Motor neuron (in vitro differentiated cells): ENCODE results near the gene AKNAD1. TPM values are rescaled to one million over a fixed set of nuclear protein-coding genes. Genes with fewer than 3 reads are reported as not detected.

Experiments
- ATAC-seq, 8 experiments: fragments of 200-7000 bp; cut with Tn5 transposase; replicated peaks in 6 of 8; 2 replicates each; pipeline ENCODE4 v1.8.0; 2021; ENCODE audit warnings: mild to moderate bottlenecking in 8 of 8, moderate library complexity in 8 of 8
- H3K27ac ChIP-seq, 2 donors: fragments of 250-450 bp; sonication (Bioruptor Pico); 2 replicates each; pipeline ENCODE4 v1.9.0; 2021; ENCODE audit warnings: antibody characterized with exemption in 2 of 2, mild to moderate bottlenecking in 2 of 2, moderate library complexity in 1 of 2
- H3K4me1 ChIP-seq, 2 donors: fragments of 250-450 bp; sonication (Bioruptor Pico); replicated peaks in 1 of 2; 2 replicates each; pipeline ENCODE4 v1.6.1; 2021; ENCODE audit warnings: antibody characterized with exemption in 2 of 2, mild to moderate bottlenecking in 2 of 2, moderate library complexity in 1 of 2
- H3K4me3 ChIP-seq, 5 donors: fragments of 250-450 bp; sonication (Bioruptor Pico); 2 replicates each; pipeline ENCODE4 v1.9.0; 2021; ENCODE audit warnings: antibody characterized with exemption in 5 of 5, mild to moderate bottlenecking in 5 of 5, moderate library complexity in 4 of 5
- WGBS, 10 experiments: fragments of 450-650 bp; shearing (Covaris generic); methylation state at CpG; one replicate each; pipeline ENCODE4 v1.0.0; 2022; 5-methylcytosine and 5-hydroxymethylcytosine counted together
- in situ Hi-C, 9 experiments: fragments of 400-800 bp; cut with MboI; loops; one replicate each; pipeline ENCODE4 v1.15.0; 2021; ENCODE audit warnings: low sequenced_read_pairs in 9 of 9, low pct_unique_long_range_greater_than_20kb in 2 of 9; ENCODE audit not compliant: unreplicated experiment in 9 of 9
- total RNA-seq, 8 experiments: library from RNA; unstranded; fragments of 300-600 nt; gene quantifications; 2 replicates each; pipeline versions ENCODE4 v1.2.3 to v1.2.4, GENCODE V29; 2022

AKNAD1 gene
- total RNA-seq, 8 experiments from 2014 or later: 1.0 to 4.1 (median 2.6) TPM; not detected in 1

DNA sequence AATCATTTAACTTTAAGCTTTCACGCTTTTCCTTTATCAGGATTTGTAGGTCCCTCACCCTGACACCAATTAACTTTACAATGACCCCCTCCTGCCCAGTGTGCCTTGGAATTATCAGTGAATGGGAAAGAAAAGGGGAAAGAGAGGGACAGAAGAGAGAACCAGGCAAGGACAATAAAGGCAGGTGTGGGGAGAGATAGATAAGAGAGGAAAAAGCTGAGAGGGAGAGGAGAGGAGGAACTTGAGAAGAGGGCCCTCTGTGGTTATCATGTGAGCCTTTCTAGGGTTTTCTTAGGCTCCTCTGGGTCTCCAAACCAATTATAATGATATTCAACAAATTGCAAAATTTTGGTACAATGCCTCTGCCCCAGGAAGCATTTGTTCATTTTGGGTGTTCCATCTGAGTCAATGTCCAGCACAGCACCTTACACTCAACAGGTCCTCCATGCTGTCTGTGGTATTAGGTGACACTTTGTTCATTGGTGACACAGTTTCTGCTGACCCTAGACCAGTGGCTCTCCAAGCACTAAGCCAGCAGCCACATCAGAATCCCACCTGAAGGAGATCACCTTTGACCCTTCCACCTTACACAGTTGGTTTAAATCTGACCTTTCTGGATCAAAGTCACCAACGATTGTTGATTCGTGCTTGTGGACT, 14.2 kb downstream of the AKNAD1 start:
- Histone ChIP-seq H3K27ac (no peak overlapping the region), H3K4me3 (no peak overlapping the region), H3K4me1 (no peaks in the 10 kb centered on the region)
- in situ Hi-C loops: no loop called here
- ATAC-seq: no peak
- WGBS, 10 experiments: 33 to 91% (median 74%) methylated on average over 1 to 3 of the region's 3 CpGs; no CpG with 5 or more reads in 2 of the 10 experiments

DNA sequence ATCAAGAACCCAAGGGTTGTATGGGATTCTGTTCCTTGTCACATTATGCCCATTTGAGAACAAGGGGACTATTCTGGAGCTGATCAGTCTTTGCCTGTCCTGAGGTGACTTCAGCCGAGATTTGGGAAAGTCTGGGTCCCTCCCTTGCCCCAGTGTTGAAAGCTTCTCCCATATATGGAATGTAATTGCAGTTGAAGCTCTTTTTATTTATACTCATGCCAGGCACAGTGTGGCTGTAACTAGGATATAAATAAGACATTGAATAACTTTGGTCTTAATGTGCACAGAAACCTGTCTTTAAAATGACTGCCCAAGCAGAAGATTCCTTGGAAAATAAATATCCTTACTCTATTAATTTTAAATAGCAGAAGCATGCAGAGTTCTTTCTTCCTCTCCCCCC, 15.2 kb downstream of the AKNAD1 start:
- no peak overlapping the region for H3K27ac ChIP-seq
- peak in 2 of 8 experiments; percentile 37 to 39 for ATAC-seq
- in situ Hi-C loops: no loop called here
- no peak overlapping the region for H3K4me3 ChIP-seq
- no peaks in the 10 kb centered on the region for H3K4me1 ChIP-seq
- 14 to 67% (median 51%) methylated on average over 1 of the region's 1 CpG; no CpG with 5 or more reads in 4 of the 10 experiments for WGBS, 10 experiments

DNA sequence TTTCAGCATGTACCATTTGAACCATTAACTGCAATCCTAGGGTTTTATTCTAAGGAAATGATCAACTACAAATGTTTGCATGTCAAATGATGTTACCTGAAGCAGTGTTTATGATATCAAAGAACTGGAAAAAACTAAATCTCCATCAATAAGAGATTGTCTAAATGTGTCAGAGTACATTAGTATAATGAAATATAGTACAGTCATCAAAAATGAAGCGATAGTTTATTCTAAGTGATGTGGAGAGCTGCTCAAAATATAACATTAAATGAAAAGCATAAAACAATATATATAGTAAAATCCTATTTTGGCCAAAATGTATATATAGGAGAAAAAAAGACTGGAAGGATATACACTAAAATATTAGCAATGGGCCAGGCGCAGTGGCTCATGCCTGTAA, 24.0 kb downstream of the AKNAD1 start:
- in situ Hi-C loops: no loop called here
- H3K4me1 ChIP-seq: peaks cover 6 to 12% of the 10 kb centered on the region in 2 donors
- no peak for ATAC-seq
- no peak overlapping the region for H3K4me3 ChIP-seq
- no peak overlapping the region for H3K27ac ChIP-seq
- WGBS, 10 experiments: 90 to 100% (median 95%) methylated on average over 2 of the region's 2 CpGs

DNA sequence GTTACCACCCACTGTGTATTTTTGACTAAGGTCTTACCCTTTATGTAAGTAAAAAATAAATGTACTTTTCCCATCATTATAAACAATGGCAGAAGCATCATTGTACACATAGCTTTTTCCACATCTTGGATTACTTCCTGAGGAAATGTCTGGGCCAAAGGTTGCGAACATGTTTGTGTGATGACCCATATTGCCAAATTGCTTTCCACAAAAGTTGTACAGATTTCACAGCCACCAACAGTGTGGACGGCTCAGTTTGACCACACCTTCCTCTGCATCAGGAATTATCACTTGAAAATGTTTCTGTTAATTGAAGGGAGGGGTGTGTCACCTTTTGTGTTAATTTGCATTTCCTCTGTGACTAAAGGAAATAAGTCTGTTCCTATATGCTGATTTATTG, 25.7 kb downstream of the AKNAD1 start:
- Histone ChIP-seq H3K27ac (no peak overlapping the region), H3K4me3 (no peak overlapping the region), H3K4me1 (peaks cover 6 to 12% of the 10 kb centered on the region in 2 donors)
- peak in 1 of 8 experiments; percentile 3 for ATAC-seq
- WGBS, 10 experiments: 0 to 100% (median 69%) methylated on average over 1 to 2 of the region's 2 CpGs; no CpG with 5 or more reads in 1 of the 10 experiments
- in situ Hi-C loops: no loop called here

DNA sequence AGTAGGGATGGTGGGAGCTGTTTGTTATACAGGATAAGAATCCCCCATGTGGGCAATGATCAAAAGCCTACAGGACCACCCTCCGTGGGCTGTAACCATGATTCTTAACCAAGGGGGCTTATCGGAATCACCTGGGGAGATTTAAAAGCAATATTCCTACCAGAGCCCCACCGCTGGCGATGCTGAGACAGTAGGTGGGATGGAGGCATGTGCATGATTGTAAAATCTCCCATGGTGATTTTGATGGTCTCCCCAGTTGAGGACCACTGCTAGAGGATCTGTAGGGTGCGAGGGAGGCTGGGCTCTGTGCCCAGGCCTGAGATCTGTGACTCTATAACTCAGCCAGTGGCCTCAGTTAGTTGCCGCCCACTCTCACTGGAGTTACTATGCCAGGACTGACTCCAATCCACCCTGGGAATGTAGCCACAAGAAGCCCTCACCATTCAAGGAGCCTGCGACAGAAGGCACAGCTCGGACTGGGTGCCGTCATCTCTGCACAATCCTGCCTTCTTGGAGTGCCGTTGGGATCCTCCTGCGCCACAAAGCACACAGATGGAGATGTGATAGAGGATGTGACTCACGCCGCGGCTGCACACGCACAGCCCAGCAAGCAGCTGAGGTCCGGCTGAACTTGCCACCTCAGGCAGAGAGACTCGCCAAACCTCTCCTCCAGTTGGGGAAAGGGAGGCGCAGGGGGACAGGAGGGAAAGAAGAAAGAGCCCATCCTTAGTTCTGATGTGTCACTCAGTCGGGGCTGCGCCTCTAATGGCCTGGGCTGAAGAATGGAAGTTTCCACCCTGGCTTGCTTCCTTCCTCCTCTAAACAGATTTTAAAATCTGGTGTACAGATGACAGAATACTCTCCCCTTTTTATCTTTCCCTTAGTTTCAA, 26.5 kb downstream of the AKNAD1 start:
- peak; percentile 41 to 92 (median 79) for ATAC-seq
- in situ Hi-C loops: no loop called here
- H3K4me3 ChIP-seq: no peak overlapping the region
- H3K4me1 ChIP-seq: peaks cover 6 to 12% of the 10 kb centered on the region in 2 donors
- 4 to 100% (median 80%) methylated on average over 1 to 15 of the region's 20 CpGs; no CpG with 5 or more reads in 1 of the 10 experiments for WGBS, 10 experiments
- H3K27ac ChIP-seq: no peak overlapping the region

DNA sequence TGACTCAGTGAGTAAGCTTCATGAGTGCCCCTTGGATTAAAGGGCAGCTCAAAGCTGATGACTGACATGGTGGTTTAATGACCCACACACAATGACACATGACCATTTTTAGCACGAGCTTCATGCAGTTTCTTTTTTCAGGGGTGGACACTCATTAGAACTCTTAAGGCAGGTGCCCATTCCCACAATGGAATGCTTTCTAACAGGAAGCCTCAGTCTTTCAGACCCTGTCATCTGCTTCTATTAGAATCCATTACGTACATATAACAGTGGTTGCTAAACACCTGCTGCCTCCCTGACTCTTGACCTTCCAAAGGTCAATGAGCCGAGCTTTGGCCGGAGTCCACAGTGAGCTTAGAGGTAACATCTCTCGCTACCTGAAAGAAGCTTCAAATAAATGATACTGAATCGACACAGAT, 27.4 kb downstream of the AKNAD1 start:
- H3K4me1 ChIP-seq: peaks cover 6 to 12% of the 10 kb centered on the region in 2 donors
- ATAC-seq: peak in 1 of 8 experiments; percentile 18
- in situ Hi-C loops: no loop called here
- no peak overlapping the region for H3K27ac ChIP-seq
- WGBS, 10 experiments: 40 to 100% (median 69%) methylated on average over 1 to 6 of the region's 6 CpGs
- H3K4me3 ChIP-seq: no peak overlapping the region

DNA sequence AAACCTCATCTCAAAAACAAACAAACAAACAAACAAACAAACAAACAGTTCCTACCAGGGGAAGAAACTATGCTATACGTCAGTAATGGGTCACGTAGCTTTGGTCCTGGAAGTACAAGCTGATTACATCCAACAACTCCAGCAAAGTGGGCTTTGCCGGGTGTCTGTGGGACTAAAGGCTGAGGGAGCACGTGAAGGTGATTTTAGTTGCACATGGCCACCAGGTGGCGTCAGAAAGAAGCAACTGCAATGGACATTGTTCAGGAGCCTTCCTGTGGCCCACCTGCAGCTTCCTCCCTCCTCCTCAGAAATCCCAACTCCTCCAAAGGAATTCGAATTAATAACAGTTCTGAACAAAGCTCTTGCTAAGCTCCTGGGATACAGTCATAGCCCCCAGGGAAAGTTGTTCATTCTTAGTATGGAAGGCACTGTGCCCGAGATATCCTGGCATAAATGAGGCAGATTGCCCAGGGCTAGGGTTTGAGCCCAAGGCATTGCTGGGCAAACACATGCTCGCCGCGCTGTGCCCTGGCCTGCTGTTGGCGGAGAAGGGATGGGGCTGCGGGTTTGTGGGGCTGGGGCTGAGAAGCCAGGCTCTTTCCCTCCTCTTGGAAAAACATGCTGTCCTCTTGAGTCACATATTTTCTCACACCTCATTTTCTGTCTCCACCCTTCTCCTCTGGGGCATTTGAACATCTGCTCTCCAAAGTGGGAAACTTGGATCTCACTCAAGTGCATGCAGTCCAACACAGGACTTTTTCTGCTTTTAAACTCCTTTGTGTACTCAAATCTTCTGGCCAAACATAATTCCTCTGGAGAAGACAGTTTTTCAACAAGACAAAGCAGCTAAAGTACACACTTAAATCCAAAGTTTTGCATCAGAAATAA, 28.6 kb downstream of the AKNAD1 start:
- Histone ChIP-seq H3K4me1 (peaks cover 6 to 12% of the 10 kb centered on the region in 2 donors), H3K27ac (no peak overlapping the region), H3K4me3 (no peak overlapping the region)
- WGBS, 10 experiments: 0 to 82% (median 51%) methylated on average over 3 to 12 of the region's 12 CpGs; no CpG with 5 or more reads in 1 of the 10 experiments
- ATAC-seq: peak; percentile 59 to 89 (median 80)
- in situ Hi-C loops: no loop called here

DNA sequence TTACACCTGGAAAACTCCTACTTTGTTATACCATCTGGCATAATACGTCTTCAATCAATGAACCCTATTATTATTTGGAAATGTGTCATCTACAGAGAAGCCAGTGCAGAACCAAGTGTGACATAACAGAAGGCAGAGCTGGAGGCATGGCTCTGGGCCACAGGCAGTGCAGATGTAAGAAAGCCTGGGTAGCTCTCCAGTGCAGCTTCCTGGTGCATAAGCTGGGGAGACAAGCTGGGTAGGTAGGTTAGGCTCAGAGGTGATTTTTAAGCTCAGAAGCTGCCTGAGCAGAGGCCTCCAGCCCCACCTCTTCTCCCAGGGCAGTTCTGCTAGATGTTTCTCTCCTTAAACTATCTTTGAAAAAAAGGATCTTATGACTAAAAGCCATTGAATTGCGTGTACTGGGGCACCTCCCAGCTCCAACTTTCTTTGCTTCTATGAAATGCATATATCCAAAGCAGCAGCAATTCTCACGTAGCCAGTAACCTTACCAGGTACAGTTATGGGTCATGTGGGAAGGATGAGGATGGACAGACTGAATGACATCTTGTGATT, 30.7 kb downstream of the AKNAD1 start:
- Histone ChIP-seq H3K4me3 (no peak overlapping the region), H3K27ac (no peak overlapping the region), H3K4me1 (peaks cover 6 to 12% of the 10 kb centered on the region in 2 donors)
- in situ Hi-C loops: no loop called here
- ATAC-seq: no peak
- WGBS, 10 experiments: 8 to 100% (median 90%) methylated on average over 1 to 3 of the region's 3 CpGs

DNA sequence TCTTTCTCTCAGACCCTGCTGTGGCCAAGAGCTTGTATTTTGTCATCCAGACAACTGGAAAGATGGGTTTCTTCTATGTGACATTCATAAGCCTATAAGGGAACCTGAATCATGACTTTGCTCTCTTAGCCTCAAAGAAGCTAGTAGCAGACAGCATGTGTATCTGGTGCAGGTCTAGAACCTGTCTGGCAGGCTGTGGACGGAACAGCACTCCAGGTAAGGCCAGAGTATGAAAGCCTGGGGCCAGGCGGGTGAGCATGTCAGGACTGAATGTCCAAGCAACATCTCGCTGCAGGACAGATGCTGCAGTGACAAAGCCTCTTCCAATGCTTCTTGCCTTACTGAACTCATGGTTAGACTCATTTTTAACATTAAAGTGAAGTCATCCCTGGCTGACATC, 32.8 kb downstream of the AKNAD1 start:
- Histone ChIP-seq H3K27ac (no peak overlapping the region), H3K4me1 (no peaks in the 10 kb centered on the region), H3K4me3 (no peak overlapping the region)
- 50 to 100% (median 90%) methylated on average over 1 to 3 of the region's 3 CpGs; no CpG with 5 or more reads in 2 of the 10 experiments for WGBS, 10 experiments
- in situ Hi-C loops: no loop called here
- no peak for ATAC-seq

DNA sequence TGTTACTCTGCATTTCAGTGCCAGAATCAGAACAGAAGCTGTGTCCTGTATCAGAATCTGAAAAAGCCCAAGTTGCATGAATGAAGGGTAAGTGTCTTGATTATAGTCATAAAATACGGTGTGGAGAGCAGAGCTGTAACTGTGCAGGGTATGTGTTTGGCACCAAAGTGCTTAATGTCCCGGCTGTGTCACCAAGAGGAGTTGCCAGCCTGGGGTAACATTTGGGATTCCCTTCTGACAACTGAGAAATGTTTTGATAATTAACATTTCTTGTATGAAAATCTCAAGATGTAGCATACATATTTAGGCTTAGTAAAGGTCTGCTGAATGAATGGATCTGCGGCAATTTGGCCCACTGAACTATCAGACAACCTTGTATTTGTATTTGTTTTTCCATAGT, 33.3 kb downstream of the AKNAD1 start:
- 44 to 100% (median 75%) methylated on average over 1 to 3 of the region's 3 CpGs; no CpG with 5 or more reads in 2 of the 10 experiments for WGBS, 10 experiments
- no peak overlapping the region for H3K27ac ChIP-seq
- in situ Hi-C loops: no loop called here
- no peaks in the 10 kb centered on the region for H3K4me1 ChIP-seq
- ATAC-seq: no peak
- no peak overlapping the region for H3K4me3 ChIP-seq

DNA sequence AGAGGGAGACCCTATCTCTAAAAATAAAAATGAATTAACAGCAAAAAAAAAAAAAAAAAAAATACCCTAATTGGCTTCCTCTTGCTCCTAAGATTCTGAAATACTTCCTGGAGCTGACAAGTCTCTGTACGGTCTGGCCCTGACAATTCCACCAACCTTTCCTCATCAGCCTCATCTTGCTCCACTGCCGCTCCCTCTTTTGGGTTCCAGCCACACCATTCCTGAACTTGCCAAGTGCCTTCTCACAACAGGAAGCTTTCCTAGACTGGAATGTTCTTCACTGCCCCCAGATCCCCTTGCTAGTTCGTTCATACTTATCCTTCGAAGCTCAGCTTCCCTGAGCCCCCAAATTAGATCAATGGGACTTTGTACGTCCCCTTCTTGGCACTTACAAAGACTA, 37.0 kb downstream of the AKNAD1 start:
- in situ Hi-C loops: no loop called here
- Histone ChIP-seq H3K4me1 (peaks cover 28 to 31% of the 10 kb centered on the region in 2 donors), H3K27ac (no peak overlapping the region), H3K4me3 (no peak overlapping the region)
- 36 to 100% (median 75%) methylated on average over 1 to 5 of the region's 5 CpGs; no CpG with 5 or more reads in 1 of the 10 experiments for WGBS, 10 experiments
- no peak for ATAC-seq

DNA sequence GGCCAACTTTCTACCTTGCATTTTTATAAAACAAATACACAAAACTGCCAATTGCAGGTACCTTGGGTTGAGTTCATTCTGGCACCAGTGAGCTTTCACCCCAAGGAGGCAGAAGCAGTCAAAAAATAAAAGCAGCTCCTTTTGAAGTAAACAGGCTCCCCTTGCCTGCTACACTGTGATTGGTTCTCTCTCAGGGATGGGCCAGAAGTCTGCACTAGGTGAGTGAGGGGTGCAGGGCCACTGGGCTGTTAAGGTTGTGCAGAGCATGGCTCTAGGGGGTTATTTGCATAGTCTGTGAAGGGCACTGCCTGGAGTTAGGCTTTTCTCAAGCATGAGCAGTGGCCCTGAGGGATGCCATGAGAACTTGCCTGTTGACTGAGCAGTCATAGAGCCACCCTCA, 39.1 kb downstream of the AKNAD1 start:
- Histone ChIP-seq H3K4me3 (no peak overlapping the region), H3K4me1 (peaks cover 36 to 39% of the 10 kb centered on the region in 2 donors), H3K27ac (peak overlapping the region; percentile 92 to 95)
- in situ Hi-C loops: no loop called here
- no peak for ATAC-seq
